Nephron progenitor cell (in vitro differentiated cells): ENCODE data around the gene ACP1.

Experiments used
- DNase-seq: peaks from one replicate; pipeline ENCODE4 v3.0.0; 2021
- H3K27ac Mint-ChIP-seq: 2 replicates; pipeline ENCODE4 v1.8.0; 2021; ENCODE audit warnings: mild to moderate bottlenecking, moderate library complexity, mixed read lengths
- H3K27me3 Mint-ChIP-seq: 2 replicates; pipeline ENCODE4 v1.8.0; 2021; ENCODE audit warnings: mild to moderate bottlenecking, low read depth, mixed read lengths; ENCODE audit not compliant: poor library complexity
- H3K36me3 Mint-ChIP-seq: 2 replicates; pipeline ENCODE4 v1.8.0; 2021; ENCODE audit warnings: low read depth, mixed read lengths
- H3K4me1 Mint-ChIP-seq: 2 replicates; pipeline ENCODE4 v1.8.0; 2021; ENCODE audit warnings: mixed read lengths
- H3K4me3 Mint-ChIP-seq: 2 replicates; pipeline ENCODE4 v1.8.0; 2021; ENCODE audit warnings: mild to moderate bottlenecking, moderate library complexity, mixed read lengths
- H3K9me3 Mint-ChIP-seq: 2 replicates; pipeline ENCODE4 v1.8.0; 2021; ENCODE audit warnings: mild to moderate bottlenecking, moderate library complexity, mixed read lengths
- TF ChIP-seq, protein P1 (sequence below): fragments of 200-600 bp; sonication (generic); IDR thresholded peaks from 2 replicates; pipeline ENCODE4 v1.5.0; 2021; ENCODE audit warnings: antibody characterized with exemption

Gene ACP1

GRCh38 chr2:271917-272316 lies 7.2 kb downstream of the ACP1 start:
- Mint-ChIP-seq H3K4me1 (peaks cover 20% of the 10 kb centered on the region), H3K4me3 (no peak overlapping the region), H3K27me3 (no peaks in the 10 kb centered on the region), H3K36me3 (peaks cover 43% of the 10 kb centered on the region), H3K9me3 (no peaks in the 10 kb centered on the region), H3K27ac (no peak overlapping the region)
- no peak for DNase-seq
- TF ChIP-seq, protein P1, sequence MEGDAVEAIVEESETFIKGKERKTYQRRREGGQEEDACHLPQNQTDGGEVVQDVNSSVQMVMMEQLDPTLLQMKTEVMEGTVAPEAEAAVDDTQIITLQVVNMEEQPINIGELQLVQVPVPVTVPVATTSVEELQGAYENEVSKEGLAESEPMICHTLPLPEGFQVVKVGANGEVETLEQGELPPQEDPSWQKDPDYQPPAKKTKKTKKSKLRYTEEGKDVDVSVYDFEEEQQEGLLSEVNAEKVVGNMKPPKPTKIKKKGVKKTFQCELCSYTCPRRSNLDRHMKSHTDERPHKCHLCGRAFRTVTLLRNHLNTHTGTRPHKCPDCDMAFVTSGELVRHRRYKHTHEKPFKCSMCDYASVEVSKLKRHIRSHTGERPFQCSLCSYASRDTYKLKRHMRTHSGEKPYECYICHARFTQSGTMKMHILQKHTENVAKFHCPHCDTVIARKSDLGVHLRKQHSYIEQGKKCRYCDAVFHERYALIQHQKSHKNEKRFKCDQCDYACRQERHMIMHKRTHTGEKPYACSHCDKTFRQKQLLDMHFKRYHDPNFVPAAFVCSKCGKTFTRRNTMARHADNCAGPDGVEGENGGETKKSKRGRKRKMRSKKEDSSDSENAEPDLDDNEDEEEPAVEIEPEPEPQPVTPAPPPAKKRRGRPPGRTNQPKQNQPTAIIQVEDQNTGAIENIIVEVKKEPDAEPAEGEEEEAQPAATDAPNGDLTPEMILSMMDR: no peak

- Mint-ChIP-seq H3K27ac (no peak overlapping the region), H3K9me3 (no peaks in the 10 kb centered on the region), H3K4me1 (peaks cover 15% of the 10 kb centered on the region), H3K27me3 (no peaks in the 10 kb centered on the region), H3K36me3 (peaks cover 54% of the 10 kb centered on the region), H3K4me3 (no peak overlapping the region)
- TF ChIP-seq, protein P1: no peak
- DNase-seq: no peak
Measured at GRCh38 chr2:273333-273732, 8.6 kb downstream of the ACP1 start.

DNA sequence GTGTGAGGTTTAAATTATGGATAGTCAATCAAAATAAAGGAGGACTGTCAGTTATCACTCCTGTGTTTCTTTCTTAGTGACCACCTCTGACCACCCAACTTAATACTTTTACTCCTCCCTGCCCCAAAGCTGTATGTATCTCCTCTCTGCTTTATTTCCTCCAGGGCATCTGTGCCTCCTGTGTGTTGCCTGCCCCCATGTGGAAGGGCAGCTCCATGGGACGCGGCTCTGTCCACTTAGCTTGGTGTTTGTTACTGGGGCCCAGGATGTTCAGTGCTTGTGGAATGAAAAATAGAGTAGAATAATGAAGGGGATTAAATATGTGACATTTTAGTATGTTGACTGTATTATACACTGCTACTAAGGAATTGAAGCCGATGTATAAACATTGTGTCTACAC lies 9.8 kb downstream of the ACP1 start:
- Mint-ChIP-seq H3K36me3 (peaks cover 62% of the 10 kb centered on the region), H3K9me3 (no peaks in the 10 kb centered on the region), H3K27ac (no peak overlapping the region), H3K4me1 (peaks cover 8% of the 10 kb centered on the region), H3K27me3 (no peaks in the 10 kb centered on the region), H3K4me3 (no peak overlapping the region)
- TF ChIP-seq, protein P1: no peak
- DNase-seq: no peak

DNA sequence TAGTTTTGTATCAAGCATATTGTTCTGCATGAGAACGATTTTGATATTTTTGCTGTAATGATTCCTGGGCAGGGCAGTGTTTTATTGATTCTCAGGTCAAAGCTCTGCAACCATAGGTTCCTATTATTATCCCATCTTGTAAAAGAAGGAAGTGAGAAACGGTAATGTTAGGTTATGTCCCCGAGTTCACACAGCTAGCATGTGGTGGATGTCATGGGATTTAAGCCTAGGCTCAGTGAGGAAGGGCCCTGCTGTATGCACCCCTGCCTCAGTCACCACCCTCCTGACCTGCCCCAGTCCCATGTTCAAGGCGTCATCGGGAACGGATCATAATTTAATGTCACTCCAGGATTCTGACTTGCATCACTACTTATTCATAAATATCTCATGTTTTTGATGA lies 10.7 kb downstream of the ACP1 start:
- Mint-ChIP-seq H3K27ac (no peak overlapping the region), H3K4me1 (no peaks in the 10 kb centered on the region), H3K4me3 (no peak overlapping the region), H3K9me3 (no peaks in the 10 kb centered on the region), H3K27me3 (no peaks in the 10 kb centered on the region), H3K36me3 (peaks cover 62% of the 10 kb centered on the region)
- DNase-seq: no peak
- TF ChIP-seq, protein P1: no peak

- H3K9me3 Mint-ChIP-seq: no peaks in the 10 kb centered on the region
- H3K36me3 Mint-ChIP-seq: peaks cover 50% of the 10 kb centered on the region
- no peaks in the 10 kb centered on the region for H3K4me1 Mint-ChIP-seq
- no peak for DNase-seq
- peaks cover 3% of the 10 kb centered on the region for H3K27me3 Mint-ChIP-seq
- no peak overlapping the region for H3K27ac Mint-ChIP-seq
- no peak overlapping the region for H3K4me3 Mint-ChIP-seq
- TF ChIP-seq, protein P1: no peak
Measured at GRCh38 chr2:278312-278926, 13.7 kb downstream of the ACP1 start.

- Mint-ChIP-seq H3K36me3 (peaks cover 49% of the 10 kb centered on the region), H3K4me1 (no peaks in the 10 kb centered on the region), H3K27me3 (peaks cover 5% of the 10 kb centered on the region), H3K9me3 (no peaks in the 10 kb centered on the region), H3K27ac (no peak overlapping the region), H3K4me3 (no peak overlapping the region)
- TF ChIP-seq, protein P1: no peak
- DNase-seq: no peak
Measured at GRCh38 chr2:278927-279320, 14.2 kb downstream of the ACP1 start.
